Activated T-cell treated with anti-CD3 and anti-CD28 coated beads, Interleukin-2, amount 50 U/mL, for 72 hours (primary cell): ENCODE measurements around the gene SLC27A5. TPM values are rescaled to one million over a fixed set of nuclear protein-coding genes. Genes with fewer than 3 reads are reported as not detected.
"Not testable (repeated sequence)": the region's sequence is repeated elsewhere in the genome, so short reads cannot be mapped to it uniquely, and the experiment has no call there.

Experiments used
- ATAC-seq, 2 donors: fragments of 150-1000 bp; cut with Tn5 transposase; replicated peaks in 1 of 2; 2 replicates each; pipeline ENCODE4 v1.10.0; 2021; ENCODE audit warnings: moderate library complexity in 2 of 2, mild to moderate bottlenecking in 1 of 2
- DNase-seq, 2 donors: peaks; one replicate each; pipeline ENCODE4 v3.0.0; 2021 to 2022; ENCODE audit warnings: mixed read lengths in 1 of 2
- H3K27ac Mint-ChIP-seq: one replicate; pipeline ENCODE4 v1.8.0; 2022; ENCODE audit warnings: mild to moderate bottlenecking, moderate library complexity, mixed read lengths
- H3K27me3 Mint-ChIP-seq: one replicate; pipeline ENCODE4 v1.8.0; 2022; ENCODE audit warnings: low read depth, mixed read lengths
- H3K36me3 Mint-ChIP-seq, 2 donors: one replicate each; pipeline ENCODE4 v1.8.0; 2022; ENCODE audit warnings: mixed read lengths in 2 of 2, mild to moderate bottlenecking in 1 of 2; ENCODE audit not compliant: insufficient read depth in 2 of 2
- H3K4me1 Mint-ChIP-seq: one replicate; pipeline ENCODE4 v1.8.0; 2022; ENCODE audit warnings: low read depth, mixed read lengths
- H3K4me3 Mint-ChIP-seq, 2 donors: one replicate each; pipeline ENCODE4 v1.8.0; 2022; ENCODE audit warnings: mild to moderate bottlenecking in 2 of 2, mixed read lengths in 2 of 2, moderate library complexity in 2 of 2
- H3K9me3 Mint-ChIP-seq, 2 donors: one replicate each; pipeline ENCODE4 v1.8.0; 2022; ENCODE audit warnings: mixed read lengths in 2 of 2
- total RNA-seq, 2 donors: library from RNA; stranded (reverse); gene quantifications; one replicate each; pipeline ENCODE4 v1.2.3, GENCODE V29; 2022

Gene SLC27A5
- total RNA-seq, 2 donors from 2014 or later: 12.8 to 17.7 TPM

DNA sequence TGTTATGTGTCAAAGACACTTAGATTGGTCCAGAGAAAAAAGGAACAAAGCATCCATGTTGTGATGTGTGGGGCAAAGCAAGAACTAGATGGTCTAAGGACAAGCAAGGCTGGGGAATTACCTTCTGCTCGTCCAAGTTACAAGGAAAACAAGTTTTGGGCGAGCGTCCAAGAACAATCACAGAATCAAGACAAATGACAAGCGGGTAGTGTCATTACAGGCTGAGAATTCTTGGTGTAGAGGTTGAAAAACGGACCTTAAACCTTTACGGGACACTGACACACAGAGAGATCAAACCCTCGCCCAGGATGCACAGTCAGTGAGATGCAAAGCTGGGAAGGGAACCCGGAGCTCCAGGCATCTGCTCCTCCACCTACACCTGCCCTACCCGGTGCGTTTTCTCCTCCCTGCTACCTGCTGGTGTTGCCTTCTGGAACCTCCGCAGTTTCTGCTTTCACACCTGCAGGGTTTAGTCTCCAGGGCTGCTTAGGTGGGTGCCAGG lies 60.9 kb downstream of the SLC27A5 start:
- peak in 1 of 2 donors; percentile 11 for ATAC-seq
- Mint-ChIP-seq H3K27ac (no peak overlapping the region), H3K27me3 (peaks cover 19% of the 10 kb centered on the region), H3K4me1 (peaks cover 35% of the 10 kb centered on the region), H3K36me3 (peaks cover 9 to 27% of the 10 kb centered on the region in 2 donors), H3K4me3 (peak overlapping the region; percentile 95 to 96), H3K9me3 (peaks cover 7 to 11% of the 10 kb centered on the region in 2 donors)
- DNase-seq: no peak

GRCh38 chr19:58449980-58450379 lies 61.8 kb downstream of the SLC27A5 start:
- not testable (repeated sequence) for DNase-seq, ATAC-seq, H3K27ac Mint-ChIP-seq
- peaks cover 35% of the 10 kb centered on the region for H3K4me1 Mint-ChIP-seq
- peaks cover 19% of the 10 kb centered on the region for H3K27me3 Mint-ChIP-seq
- peak overlapping the region in 1 of 2 donors; percentile 95 for H3K4me3 Mint-ChIP-seq
- peaks cover 7 to 11% of the 10 kb centered on the region in 2 donors for H3K9me3 Mint-ChIP-seq
- peaks cover 9 to 27% of the 10 kb centered on the region in 2 donors for H3K36me3 Mint-ChIP-seq

- Mint-ChIP-seq H3K9me3 (peaks cover 7 to 11% of the 10 kb centered on the region in 2 donors), H3K4me1 (peaks cover 35% of the 10 kb centered on the region), H3K27me3 (peaks cover 19% of the 10 kb centered on the region), H3K36me3 (peaks cover 9 to 22% of the 10 kb centered on the region in 2 donors)
- not testable (repeated sequence) for DNase-seq, ATAC-seq, H3K27ac Mint-ChIP-seq, H3K4me3 Mint-ChIP-seq
Measured at GRCh38 chr19:58448860-58449259, 62.9 kb downstream of the SLC27A5 start.

Other genes with a start within 250 kb of the SLC27A5 start
- gene ZNF8, start 233.0 kb downstream of the SLC27A5 start, total RNA-seq: 1 to 10 TPM; 5.6 to 6.9 TPM
- 10 to 100 TPM; 70.8 to 73.5 TPM for gene ERVK3-1, start 206.6 kb downstream of the SLC27A5 start, total RNA-seq
- 1 to 10 TPM; 4.0 to 5.0 TPM for gene ZSCAN22, start 185.0 kb downstream of the SLC27A5 start, total RNA-seq
- gene A1BG, start 158.5 kb downstream of the SLC27A5 start, total RNA-seq: 10 to 100 TPM; 25.4 to 33.2 TPM
- gene ZNF497, start 149.2 kb downstream of the SLC27A5 start, total RNA-seq: 1 to 10 TPM; 1.5 to 2.4 TPM
- 1 to 10 TPM; 2.3 to 3.0 TPM for gene ZNF837, start 131.0 kb downstream of the SLC27A5 start, total RNA-seq
- 1,000 to 10,000 TPM; 1,499 to 1,539 TPM for gene RPS5, start 124.7 kb downstream of the SLC27A5 start, total RNA-seq
- 1 to 10 TPM in 1 of 2 donors, under 1 TPM in 1; 0.58 to 1.5 TPM for gene RNF225, start 116.3 kb downstream of the SLC27A5 start, total RNA-seq
- 10 to 100 TPM in 1 of 2 donors, 1 to 10 TPM in 1; 7.5 to 10.4 TPM for gene ZNF584, start 103.3 kb downstream of the SLC27A5 start, total RNA-seq
- 1 to 10 TPM; 2.6 to 3.5 TPM for gene ZNF132, start 71.8 kb downstream of the SLC27A5 start, total RNA-seq
- gene ZNF324B, start 60.4 kb downstream of the SLC27A5 start, total RNA-seq: 1 to 10 TPM; 7.7 TPM
- 1 to 10 TPM; 8.2 to 8.4 TPM for gene ZNF324, start 44.9 kb downstream of the SLC27A5 start, total RNA-seq
- 1 to 10 TPM; 8.5 TPM for gene ZNF446, start 35.6 kb downstream of the SLC27A5 start, total RNA-seq
- 10 to 100 TPM; 10.8 to 12.1 TPM for gene ZBTB45, start 7.8 kb upstream of the SLC27A5 start, total RNA-seq
- 100 to 1,000 TPM; 351 to 473 TPM for gene TRIM28, start 32.1 kb upstream of the SLC27A5 start, total RNA-seq
- 10 to 100 TPM; 80.3 to 91.8 TPM for gene CHMP2A, start 43.1 kb upstream of the SLC27A5 start, total RNA-seq
- 100 to 1,000 TPM; 116 to 122 TPM for gene UBE2M, start 46.6 kb upstream of the SLC27A5 start, total RNA-seq
- gene MZF1, start 61.3 kb upstream of the SLC27A5 start, total RNA-seq: 10 to 100 TPM; 15.0 to 18.6 TPM